Measurements from ENCODE around the gene SDC3.

The SDC3 gene

DNA sequence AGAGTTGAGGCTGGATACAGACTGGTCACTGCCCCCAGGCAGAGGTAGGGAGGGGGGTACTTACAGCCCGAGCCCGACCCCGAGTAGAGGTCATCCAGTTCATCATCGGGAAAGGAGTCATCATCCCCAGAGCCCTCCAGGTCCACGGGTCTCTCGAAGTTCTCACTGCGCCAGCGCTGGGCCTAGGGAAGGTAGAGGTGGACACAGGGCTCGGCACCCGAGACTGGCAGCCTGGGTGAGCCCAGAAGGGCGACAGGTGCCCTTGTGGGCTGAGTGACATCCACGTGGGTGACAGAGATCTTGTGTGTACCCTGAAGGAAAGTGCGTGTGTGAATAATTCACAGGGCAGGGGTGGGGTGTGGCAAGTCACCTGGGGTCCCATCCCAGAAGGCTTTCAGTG is 30.0 kb downstream of the SDC3 start:
- in situ Hi-C loops (cut with HindIII; ENCODE audit: low pct_ligation_motif_present, low sequenced_read_pairs), result no loop called here
- no peaks in the 10 kb centered on the region for H3K27me3 ChIP-seq (replicated peaks)
- no peak overlapping the region for H3K27ac ChIP-seq
- H3K36me3 ChIP-seq (replicated peaks), result peaks cover 3% of the 10 kb centered on the region
- DNase-seq, result no peak
- TF ChIP-seq, protein P1, sequence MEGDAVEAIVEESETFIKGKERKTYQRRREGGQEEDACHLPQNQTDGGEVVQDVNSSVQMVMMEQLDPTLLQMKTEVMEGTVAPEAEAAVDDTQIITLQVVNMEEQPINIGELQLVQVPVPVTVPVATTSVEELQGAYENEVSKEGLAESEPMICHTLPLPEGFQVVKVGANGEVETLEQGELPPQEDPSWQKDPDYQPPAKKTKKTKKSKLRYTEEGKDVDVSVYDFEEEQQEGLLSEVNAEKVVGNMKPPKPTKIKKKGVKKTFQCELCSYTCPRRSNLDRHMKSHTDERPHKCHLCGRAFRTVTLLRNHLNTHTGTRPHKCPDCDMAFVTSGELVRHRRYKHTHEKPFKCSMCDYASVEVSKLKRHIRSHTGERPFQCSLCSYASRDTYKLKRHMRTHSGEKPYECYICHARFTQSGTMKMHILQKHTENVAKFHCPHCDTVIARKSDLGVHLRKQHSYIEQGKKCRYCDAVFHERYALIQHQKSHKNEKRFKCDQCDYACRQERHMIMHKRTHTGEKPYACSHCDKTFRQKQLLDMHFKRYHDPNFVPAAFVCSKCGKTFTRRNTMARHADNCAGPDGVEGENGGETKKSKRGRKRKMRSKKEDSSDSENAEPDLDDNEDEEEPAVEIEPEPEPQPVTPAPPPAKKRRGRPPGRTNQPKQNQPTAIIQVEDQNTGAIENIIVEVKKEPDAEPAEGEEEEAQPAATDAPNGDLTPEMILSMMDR (IDR thresholded peaks at IDR 0.05; ENCODE audit: low read depth, low read length, missing control alignments), result no peak
- no peak overlapping the region for H3K4me3 ChIP-seq (ENCODE audit: low read depth, low read length)

DNA sequence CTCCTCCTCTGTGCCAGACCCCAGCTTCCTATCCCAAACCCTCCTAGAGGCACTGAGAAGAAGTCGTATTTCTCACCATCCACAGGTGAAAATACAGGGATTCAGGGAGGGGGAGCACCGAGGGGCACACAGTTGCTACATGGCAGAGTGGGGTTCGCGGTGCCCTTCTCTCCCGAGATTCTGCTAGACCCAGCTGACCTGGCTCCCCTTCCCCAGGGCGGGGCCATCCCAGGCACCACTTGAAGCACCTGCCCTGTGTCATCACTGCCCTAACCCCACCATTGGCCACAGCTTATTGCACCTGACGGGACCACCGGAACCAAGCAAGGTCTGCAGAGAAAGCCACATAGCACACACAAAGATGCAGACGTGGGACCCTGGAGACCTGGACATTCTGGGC is 30.5 kb downstream of the SDC3 start:
- H3K4me3 ChIP-seq (ENCODE audit: low read depth, low read length), result no peak overlapping the region
- no peak for DNase-seq
- TF ChIP-seq, protein P1 (IDR thresholded peaks at IDR 0.05; ENCODE audit: low read depth, low read length, missing control alignments), result no peak
- in situ Hi-C loops (cut with HindIII; ENCODE audit: low pct_ligation_motif_present, low sequenced_read_pairs), result no loop called here
- peaks cover 4% of the 10 kb centered on the region for H3K36me3 ChIP-seq (replicated peaks)
- no peak overlapping the region for H3K27ac ChIP-seq
- H3K27me3 ChIP-seq (replicated peaks), result no peaks in the 10 kb centered on the region

DNA sequence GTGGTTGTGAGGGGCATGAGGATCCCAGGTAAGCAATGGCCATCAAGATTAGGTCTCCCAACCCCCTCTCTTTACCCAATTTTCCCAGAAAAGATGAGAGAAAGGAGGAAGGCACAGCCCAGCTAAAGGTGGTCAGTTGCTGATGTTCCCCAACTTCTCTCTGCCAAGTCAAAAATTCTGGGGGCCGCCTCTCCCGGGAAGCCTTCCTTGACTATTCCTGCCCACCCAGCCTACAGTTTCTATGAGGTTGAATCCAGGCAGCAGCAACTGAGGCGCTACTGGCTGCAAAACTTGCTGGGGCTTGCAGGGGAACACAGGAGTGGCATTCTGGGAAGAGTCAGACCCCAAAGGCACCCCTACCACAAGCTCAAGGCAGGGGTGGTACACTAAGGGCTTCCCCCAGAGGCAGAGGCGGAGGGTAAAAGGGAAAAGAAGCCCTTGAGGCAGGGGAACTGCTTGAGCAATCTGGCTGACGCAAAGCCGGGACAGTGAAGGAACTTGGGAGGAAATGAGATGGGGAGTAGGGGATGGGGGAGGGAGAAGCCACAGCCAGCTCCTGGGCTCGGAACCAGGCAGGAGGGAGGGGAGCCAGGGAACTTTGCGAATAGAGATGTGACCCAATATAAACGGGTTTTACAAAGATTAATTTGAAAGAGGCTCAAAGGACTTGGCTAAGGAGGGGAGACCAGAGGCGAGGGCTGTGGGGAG is 31.2 kb downstream of the SDC3 start:
- TF ChIP-seq, protein P1 (IDR thresholded peaks at IDR 0.05; ENCODE audit: low read depth, low read length, missing control alignments), result no peak
- Histone ChIP-seq H3K36me3 (replicated peaks) (peaks cover 11% of the 10 kb centered on the region), H3K27ac (no peak overlapping the region), H3K4me3 (ENCODE audit: low read depth, low read length) (no peak overlapping the region), H3K27me3 (replicated peaks) (no peaks in the 10 kb centered on the region)
- DNase-seq, result peak; percentile 35
- in situ Hi-C loops (cut with HindIII; ENCODE audit: low pct_ligation_motif_present, low sequenced_read_pairs), result no loop called here

DNA sequence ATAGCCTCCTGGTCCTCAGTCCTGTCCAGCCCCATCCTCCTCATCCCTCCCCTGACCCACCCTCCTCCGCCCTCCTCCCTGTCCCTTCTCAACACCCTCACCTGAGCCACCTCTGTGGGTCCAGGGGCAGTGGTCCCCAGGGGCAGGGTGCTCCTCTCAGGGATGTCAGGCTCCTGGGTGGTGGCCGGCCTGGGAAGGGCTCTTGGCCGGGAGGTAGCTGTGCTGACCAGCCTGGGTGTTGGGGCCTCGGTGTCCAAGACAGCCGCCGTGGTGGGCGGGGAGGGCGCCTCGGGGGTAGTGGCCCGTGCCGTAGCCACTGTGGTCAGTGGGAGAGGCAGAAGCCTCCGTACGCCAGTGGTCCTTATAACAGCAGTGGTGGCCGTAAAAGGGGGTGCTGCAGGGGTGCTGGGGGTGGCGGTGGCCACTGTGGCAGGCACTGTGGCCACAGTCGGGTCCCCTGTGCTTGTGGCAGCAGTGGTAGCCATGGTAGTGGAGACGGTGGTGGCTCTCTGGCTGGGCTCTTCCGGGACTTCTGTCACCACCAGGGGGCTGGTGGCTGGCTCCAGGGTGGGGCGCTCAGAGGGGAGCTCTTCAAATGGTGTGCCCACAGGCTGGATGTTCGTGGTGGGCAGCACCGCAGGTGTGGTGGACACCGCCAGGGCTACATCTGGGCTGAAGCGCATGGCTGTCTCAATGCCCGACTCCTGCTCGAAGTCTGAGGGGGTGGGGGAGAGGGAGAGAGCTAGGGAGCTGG is 31.9 kb downstream of the SDC3 start:
- DNase-seq, result no peak
- H3K27me3 ChIP-seq (replicated peaks), result no peaks in the 10 kb centered on the region
- in situ Hi-C loops (cut with HindIII; ENCODE audit: low pct_ligation_motif_present, low sequenced_read_pairs), result no loop called here
- H3K36me3 ChIP-seq (replicated peaks), result peaks cover 16% of the 10 kb centered on the region
- H3K27ac ChIP-seq, result no peak overlapping the region
- H3K4me3 ChIP-seq (ENCODE audit: low read depth, low read length), result no peak overlapping the region
- TF ChIP-seq, protein P1 (IDR thresholded peaks at IDR 0.05; ENCODE audit: low read depth, low read length, missing control alignments), result peak; percentile 23

DNA sequence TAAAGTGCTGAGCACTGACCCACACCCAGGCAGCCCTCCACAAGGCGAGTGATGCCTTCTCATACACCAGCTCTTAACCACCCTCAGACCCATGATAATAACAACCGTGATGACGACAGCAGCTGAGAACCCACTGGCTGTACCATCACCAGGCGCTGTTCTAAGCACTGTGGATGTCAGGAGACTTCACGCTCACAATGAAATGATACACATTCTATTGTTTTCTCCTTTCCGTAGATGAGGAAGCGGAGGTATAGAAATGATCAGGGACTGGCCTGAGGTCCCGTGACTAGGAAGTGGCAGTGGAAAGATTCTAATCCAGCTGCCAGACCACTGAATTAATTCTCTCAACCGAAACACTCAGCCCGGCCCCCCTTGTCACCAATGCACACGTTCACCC is 32.6 kb downstream of the SDC3 start:
- in situ Hi-C loops (cut with HindIII; ENCODE audit: low pct_ligation_motif_present, low sequenced_read_pairs), result no loop called here
- TF ChIP-seq, protein P1 (IDR thresholded peaks at IDR 0.05; ENCODE audit: low read depth, low read length, missing control alignments), result no peak
- no peak overlapping the region for H3K4me3 ChIP-seq (ENCODE audit: low read depth, low read length)
- no peaks in the 10 kb centered on the region for H3K27me3 ChIP-seq (replicated peaks)
- no peak for DNase-seq
- H3K36me3 ChIP-seq (replicated peaks), result peaks cover 16% of the 10 kb centered on the region
- no peak overlapping the region for H3K27ac ChIP-seq

Measured in brain microvascular endothelial cell (primary cell).